ENCODE data around the gene SERINC2.

The SERINC2 gene

DNA sequence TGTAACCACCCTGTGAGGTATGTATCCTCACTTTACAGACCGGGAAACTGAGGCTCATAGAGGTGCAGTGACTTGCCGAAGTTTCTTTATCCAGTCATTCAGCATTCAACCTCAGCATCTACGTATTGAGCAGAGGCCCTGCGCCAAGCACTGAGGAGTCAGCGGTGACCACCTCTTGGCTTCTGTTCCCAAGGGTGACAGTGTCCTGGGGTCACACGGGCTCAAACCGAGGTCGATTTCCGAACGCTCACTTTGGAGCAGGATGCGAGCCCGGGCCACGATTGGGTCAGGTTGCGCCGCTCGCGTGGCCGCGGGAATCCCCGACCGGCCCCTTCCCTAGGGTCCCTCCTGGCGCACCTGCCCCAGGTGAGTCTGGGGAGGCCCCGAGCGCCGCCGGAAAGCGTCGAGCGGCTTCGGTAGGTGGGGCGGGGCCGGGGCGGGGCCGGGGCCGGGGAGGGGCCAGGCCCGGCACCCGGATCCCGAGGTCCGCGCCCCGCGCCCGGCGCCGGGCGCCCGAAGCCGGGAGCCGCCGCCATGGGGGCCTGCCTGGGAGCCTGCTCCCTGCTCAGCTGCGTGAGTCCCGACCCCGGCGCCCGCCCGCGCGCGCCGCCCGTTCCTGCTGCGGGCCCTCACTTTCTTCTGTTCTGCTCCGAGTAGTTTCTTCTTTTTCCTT, at the start of gene SERINC2:
Gene SERINC2 (plus strand): TSS at position 482 of the 673 bp plus-strand sequence. CDS start 53 bp downstream, at position 535.
- no peak within 1 kb of the TSS for H3K27ac Mint-ChIP-seq
- H3K27me3 Mint-ChIP-seq = peaks cover 50% of the 10 kb centered on the region

DNA sequence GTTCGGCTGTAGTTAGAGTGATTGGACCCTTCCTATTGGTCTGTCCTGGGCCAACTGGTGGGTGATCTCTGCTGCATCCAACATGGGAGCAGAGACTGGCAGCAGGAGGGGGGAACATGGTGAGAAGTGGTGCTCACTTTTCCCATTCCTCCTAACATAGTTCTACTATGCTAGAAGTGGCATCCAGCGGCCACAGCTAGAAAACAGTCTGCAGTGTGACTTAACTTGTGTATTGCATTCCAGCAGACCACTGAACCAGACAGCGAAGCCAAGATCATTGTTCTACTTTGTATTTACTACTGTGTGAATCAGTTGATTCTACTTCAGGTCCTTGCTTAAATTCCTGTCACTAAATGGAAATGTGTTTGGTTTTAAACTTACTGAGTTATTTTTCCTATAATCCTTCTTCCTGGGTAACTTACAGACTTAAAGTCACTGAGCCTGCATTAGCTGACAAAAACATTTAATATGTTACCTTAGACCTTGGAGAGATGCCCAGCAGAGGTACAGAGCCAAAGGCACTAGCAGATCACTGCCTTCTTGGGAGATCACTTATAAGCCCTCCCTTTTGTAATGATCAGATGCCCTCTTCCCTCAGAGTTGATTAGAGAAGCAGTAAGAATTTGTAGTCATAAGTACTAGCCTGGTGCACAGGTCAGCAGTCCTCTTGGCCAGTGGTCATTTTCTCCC, 48.3 kb upstream of the SERINC2 start:
- Mint-ChIP-seq H3K27ac (no peak overlapping the region), H3K36me3 (peaks cover 10% of the 10 kb centered on the region), H3K4me1 (ENCODE audit: low read depth) (no peaks in the 10 kb centered on the region), H3K27me3 (no peaks in the 10 kb centered on the region), H3K9me3 (ENCODE audit: low read depth) (no peaks in the 10 kb centered on the region), H3K4me3 (no peak overlapping the region)

More for the DNA sequence above, at the start of gene SERINC2:
- Mint-ChIP-seq H3K9me3 (ENCODE audit: low read depth) (no peaks in the 10 kb centered on the region), H3K36me3 (no peaks in the 10 kb centered on the region), H3K4me1 (ENCODE audit: low read depth) (peaks cover 11% of the 10 kb centered on the region), H3K4me3 (peak within 1 kb of the TSS; percentile 87)

DNA sequence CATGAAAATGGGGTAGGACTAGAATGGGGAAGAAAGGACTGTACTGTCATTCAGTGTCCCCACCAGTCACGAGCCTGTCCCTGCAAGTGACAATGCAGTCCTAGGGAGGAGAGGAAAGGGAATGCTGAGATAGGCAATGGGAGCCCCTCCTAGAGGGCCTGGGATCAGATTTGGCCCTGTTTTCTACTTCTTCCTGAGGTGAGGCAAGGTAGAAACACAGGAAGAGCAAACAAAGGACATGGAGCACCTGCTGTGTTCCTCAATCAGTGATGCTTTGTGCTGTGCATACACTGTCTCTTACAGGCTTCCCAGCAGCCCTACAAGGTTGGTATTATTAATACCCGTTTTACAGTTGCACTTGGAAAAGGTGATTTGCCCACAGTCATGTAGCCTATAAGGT, 46.2 kb upstream of the SERINC2 start:
- Mint-ChIP-seq H3K9me3 (ENCODE audit: low read depth) (no peaks in the 10 kb centered on the region), H3K4me3 (no peak overlapping the region), H3K4me1 (ENCODE audit: low read depth) (no peaks in the 10 kb centered on the region), H3K27me3 (no peaks in the 10 kb centered on the region), H3K27ac (no peak overlapping the region), H3K36me3 (peaks cover 7% of the 10 kb centered on the region)

DNA sequence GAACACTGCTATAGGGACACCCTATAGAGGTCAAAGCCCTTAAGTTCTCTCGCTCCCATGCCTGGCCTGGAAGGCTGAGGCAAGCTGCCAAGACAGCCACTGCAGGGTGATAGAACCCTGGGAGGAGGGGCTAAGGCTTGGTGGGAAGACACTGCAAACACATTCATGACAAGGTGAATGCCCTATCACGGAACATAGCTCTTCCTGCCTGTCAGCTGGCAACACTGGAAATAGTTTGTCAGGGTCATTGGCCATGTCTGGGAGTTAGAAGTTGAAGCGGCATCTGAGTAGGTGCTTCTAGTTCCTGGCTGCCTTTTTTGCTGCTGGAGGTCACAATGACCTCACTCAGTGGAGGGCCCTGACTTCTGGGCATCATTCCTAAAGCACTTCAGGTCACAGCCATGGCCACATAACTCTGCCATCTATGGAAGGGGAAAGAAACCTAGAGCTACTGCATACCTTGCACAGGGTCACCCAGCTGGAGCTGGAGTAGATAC, 44.4 kb upstream of the SERINC2 start:
- Mint-ChIP-seq H3K4me1 (ENCODE audit: low read depth) (peaks cover 7% of the 10 kb centered on the region), H3K4me3 (no peak overlapping the region), H3K27me3 (no peaks in the 10 kb centered on the region), H3K27ac (no peak overlapping the region), H3K36me3 (peaks cover 7% of the 10 kb centered on the region), H3K9me3 (ENCODE audit: low read depth) (no peaks in the 10 kb centered on the region)

DNA sequence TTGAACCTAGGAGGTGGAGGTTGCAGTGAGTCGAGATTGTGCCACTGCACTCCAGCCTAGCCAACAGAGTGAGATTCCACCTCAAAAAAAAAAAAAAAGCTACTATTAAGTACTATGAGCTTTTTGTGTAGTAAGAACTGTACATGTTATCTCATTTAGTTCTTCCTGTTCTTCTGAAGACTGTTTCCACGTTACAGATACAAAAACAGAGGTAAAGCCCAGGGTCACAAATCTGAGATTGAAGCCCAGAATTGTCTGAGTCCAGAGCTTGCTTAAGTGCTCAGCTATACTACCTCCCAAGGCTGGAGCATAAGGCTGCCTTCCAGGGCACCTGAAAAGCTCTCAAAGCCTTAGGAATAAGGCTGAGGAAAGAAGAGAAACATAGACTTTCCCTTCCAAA, 43.0 kb upstream of the SERINC2 start:
- Mint-ChIP-seq H3K4me3 (no peak overlapping the region), H3K9me3 (ENCODE audit: low read depth) (no peaks in the 10 kb centered on the region), H3K36me3 (peaks cover 1% of the 10 kb centered on the region), H3K4me1 (ENCODE audit: low read depth) (peaks cover 12% of the 10 kb centered on the region), H3K27ac (no peak overlapping the region), H3K27me3 (no peaks in the 10 kb centered on the region)

DNA sequence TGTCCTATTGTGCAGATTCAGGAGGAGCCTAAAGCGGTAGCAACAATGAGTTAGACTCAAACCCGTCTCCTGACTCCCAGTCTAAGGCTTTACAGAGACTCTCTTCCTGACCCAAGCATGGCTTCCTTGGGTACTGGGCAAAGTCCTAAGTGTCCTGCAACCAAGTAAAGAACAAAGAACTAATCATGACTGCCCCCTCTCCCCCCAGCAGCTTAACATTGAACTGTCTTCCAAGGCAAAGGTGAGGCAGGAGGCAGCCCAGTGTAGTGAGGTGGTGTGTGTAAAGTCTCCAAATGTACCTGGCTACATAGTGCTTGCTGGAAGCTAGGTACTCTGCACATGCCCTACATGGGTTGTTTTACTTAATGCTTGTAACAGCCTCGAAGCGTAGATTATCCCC, 42.4 kb upstream of the SERINC2 start:
- H3K9me3 Mint-ChIP-seq (ENCODE audit: low read depth) = no peaks in the 10 kb centered on the region
- peaks cover 12% of the 10 kb centered on the region for H3K4me1 Mint-ChIP-seq (ENCODE audit: low read depth)
- H3K27ac Mint-ChIP-seq = no peak overlapping the region
- no peaks in the 10 kb centered on the region for H3K36me3 Mint-ChIP-seq
- H3K27me3 Mint-ChIP-seq = no peaks in the 10 kb centered on the region
- no peak overlapping the region for H3K4me3 Mint-ChIP-seq

DNA sequence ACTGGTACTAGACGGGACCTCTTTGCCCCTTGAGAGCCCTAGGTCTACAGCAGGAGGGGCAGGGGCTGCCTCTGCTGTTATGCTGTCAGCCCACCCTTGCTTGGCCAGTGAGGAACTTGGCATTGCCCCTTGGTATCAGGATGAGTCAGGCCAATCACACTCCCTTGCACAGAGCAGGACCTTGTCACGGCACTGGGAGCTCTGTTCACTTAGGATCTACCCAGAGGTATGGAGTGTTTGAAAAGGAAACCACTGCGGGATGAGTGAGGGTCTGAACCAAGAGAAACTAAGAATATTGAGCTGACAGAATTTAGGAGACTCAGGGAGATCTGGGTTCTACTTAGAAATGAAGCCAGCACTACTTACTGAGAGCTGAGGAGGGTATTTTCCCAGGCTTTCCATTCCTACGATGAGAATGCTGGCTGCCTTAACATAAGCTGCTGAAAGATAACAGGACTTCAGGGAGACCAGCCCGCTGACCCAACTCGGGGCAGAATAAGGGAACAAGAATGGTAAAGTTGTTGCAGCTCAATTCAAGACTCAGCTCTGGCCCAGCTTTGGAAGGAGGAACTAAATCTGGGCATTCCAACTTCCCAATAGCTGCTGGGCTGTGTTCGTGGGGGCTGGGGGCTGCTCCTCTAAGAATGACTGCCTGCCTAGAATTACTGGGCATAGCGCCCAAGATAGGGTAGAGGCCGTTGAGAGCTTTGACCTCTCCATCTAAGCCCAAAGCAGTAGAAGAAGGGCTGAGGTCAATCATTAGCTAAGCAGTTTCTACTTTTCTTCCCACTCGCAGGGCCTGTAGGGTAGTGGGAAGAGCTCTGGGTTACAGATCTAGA, 41.7 kb upstream of the SERINC2 start:
- Mint-ChIP-seq H3K27ac (no peak overlapping the region), H3K4me1 (ENCODE audit: low read depth) (peaks cover 12% of the 10 kb centered on the region), H3K4me3 (no peak overlapping the region), H3K27me3 (no peaks in the 10 kb centered on the region), H3K9me3 (ENCODE audit: low read depth) (no peaks in the 10 kb centered on the region), H3K36me3 (no peaks in the 10 kb centered on the region)

DNA sequence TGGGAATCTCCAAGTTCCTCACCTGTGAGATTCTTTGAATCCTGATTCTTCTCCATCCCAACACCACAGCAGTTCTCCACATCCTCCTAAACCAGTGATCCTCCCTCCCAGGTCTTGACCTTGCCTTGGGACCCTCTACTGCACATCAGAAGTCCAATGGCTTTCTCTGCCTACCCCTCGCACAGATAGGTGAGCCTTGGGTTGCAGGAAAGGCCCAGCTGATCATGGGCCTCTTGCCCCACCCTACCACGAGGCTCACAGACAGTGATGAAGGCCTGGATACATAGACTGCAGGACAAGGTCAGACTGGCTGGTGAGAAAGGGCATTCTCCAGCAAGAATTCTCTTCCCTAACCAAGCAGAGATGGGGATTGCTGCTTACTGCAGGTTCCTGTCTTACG, 41.0 kb upstream of the SERINC2 start:
- peak overlapping the region; percentile 58 for H3K4me3 Mint-ChIP-seq

DNA sequence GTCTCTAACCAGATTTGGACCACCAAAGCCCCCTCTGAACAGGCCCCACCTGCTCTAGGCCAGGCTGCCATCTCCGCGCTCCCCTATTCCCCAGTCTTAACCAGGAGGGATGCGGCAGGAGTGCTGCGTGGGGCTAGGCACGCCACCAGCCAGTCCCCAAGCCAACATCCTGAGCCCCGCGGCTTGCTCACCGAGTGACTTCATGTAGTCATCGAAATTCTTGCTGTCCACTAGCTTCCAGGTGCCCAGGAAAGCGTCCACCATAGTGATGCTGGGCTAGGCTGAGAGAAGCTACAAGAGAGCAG, 40.3 kb upstream of the SERINC2 start:
- H3K4me1 Mint-ChIP-seq (ENCODE audit: low read depth) = peaks cover 12% of the 10 kb centered on the region
- H3K4me3 Mint-ChIP-seq = peak overlapping the region; percentile 58
- H3K27me3 Mint-ChIP-seq = no peaks in the 10 kb centered on the region
- H3K9me3 Mint-ChIP-seq (ENCODE audit: low read depth) = no peaks in the 10 kb centered on the region
- H3K27ac Mint-ChIP-seq = no peak overlapping the region
- no peaks in the 10 kb centered on the region for H3K36me3 Mint-ChIP-seq

More for the DNA sequence above, 41.0 kb upstream of the SERINC2 start:
- Mint-ChIP-seq H3K27me3 (no peaks in the 10 kb centered on the region), H3K9me3 (ENCODE audit: low read depth) (no peaks in the 10 kb centered on the region), H3K27ac (no peak overlapping the region), H3K4me1 (ENCODE audit: low read depth) (peaks cover 12% of the 10 kb centered on the region), H3K36me3 (no peaks in the 10 kb centered on the region)

DNA sequence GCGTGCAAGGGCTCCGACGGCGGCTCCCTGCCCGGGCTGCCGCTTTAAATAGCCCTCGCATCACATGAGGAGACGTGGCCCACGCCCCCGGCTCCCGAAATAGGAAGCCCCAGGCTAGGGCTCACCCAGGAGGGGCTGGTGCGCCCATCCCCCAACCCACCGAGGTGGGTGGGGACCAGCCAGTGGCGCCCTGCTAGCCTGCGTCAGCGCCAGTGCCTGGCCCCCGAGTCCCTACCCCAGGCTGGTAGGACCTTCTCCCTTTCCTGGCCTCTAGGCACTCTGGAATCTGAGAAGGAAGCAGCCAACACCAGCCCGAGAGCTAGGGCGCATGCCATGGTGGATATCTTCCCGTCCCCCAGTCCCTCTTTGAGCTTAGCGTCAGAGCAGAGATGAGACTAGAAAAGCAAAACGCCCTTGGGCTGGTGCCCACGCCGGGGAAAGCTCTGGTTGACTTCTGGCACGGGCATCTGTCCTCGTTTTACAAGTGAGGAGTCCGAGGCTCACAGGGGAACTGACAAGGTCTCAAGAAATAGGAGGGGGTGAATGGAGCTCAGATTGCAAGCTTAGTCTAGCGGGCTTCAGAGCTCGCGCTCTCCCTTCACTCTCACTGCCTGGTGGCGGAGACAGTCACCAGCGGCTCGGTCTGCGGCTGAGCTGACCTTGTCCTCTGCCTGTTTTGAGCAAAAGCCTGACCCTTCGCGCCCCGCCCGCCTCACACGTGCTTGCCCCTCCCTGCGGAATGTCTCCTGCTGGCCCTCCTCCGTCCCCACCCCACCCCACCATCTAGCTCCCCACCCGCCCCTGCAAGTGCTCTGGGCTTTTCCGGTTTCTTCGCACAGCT, 39.7 kb upstream of the SERINC2 start, which contains the start of gene FABP3:
Gene FABP3 (minus strand): TSS at position 21 of the 841 bp plus-strand sequence. CDS start 62 bp downstream, outside the sequence.
- Mint-ChIP-seq H3K27me3 (no peaks in the 10 kb centered on the region), H3K36me3 (no peaks in the 10 kb centered on the region), H3K9me3 (ENCODE audit: low read depth) (no peaks in the 10 kb centered on the region), H3K27ac (no peak within 1 kb of the TSS), H3K4me3 (peak within 1 kb of the TSS; percentile 90), H3K4me1 (ENCODE audit: low read depth) (peaks cover 12% of the 10 kb centered on the region)

DNA sequence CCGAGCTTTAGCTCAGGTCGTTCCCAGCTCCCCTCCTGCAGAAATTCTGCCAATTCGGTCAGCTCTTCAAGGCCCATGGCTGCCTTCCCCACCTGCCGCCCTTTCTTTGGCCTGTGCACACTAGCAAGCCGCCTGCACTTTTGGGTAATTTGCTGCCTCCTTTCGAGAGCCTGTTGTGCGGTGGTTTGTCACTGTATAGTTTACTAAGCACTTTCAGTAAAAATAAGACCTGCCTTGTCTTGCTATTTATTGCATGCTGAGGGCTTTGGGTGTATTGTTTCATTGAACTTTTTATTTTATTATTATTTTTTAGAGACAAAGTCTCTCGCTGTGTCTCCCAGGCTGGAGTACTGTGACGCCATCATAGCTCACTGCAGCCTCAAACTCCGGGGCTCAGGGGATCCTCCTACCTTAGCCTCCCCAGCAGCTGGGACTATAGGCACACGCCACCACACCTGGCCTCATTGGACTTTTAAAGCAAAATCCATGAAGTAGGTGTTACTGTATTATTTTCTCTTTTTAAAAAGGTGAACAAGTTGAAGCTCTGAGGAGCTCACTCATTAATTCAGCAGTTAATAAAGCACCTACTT, 39.0 kb upstream of the SERINC2 start:
- no peaks in the 10 kb centered on the region for H3K27me3 Mint-ChIP-seq
- no peaks in the 10 kb centered on the region for H3K36me3 Mint-ChIP-seq
- no peaks in the 10 kb centered on the region for H3K9me3 Mint-ChIP-seq (ENCODE audit: low read depth)
- peak overlapping the region; percentile 90 for H3K4me3 Mint-ChIP-seq
- no peak overlapping the region for H3K27ac Mint-ChIP-seq
- peaks cover 12% of the 10 kb centered on the region for H3K4me1 Mint-ChIP-seq (ENCODE audit: low read depth)

DNA sequence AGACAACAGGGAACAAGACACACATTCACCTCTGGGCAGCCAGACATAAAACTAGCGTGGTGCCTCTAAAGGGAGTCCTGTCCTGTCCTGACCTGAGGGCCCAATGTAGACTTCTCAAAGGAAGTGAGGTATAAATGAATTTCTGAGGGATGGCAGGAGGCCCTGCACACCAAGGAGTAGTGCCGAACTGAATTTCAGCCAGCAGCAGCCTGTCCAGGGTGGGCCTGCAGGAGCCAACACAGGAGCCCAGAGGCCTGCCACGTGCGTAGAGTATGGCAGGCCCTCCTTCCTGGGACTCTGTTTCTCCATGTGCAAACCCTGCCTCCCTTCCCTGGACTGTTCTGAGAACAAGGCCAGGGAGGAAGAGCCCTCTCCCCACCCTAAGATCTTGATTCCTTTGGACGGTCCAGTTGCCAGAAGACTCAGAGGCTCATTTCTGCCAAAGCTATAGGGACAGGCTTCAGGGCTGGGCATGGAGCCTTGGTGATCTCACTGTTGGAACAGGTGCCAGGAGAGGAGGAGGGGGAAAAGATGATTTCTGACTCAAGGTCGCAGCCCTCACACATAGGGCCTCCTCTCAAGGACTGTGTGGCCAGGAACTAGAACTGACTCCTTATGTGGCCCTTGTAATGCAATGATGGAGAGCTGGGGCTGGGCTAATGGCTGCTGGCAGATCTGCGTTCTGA, 38.4 kb upstream of the SERINC2 start:
- Mint-ChIP-seq H3K36me3 (no peaks in the 10 kb centered on the region), H3K4me3 (peak overlapping the region; percentile 90), H3K27me3 (no peaks in the 10 kb centered on the region), H3K9me3 (ENCODE audit: low read depth) (no peaks in the 10 kb centered on the region), H3K4me1 (ENCODE audit: low read depth) (peaks cover 12% of the 10 kb centered on the region), H3K27ac (no peak overlapping the region)

DNA sequence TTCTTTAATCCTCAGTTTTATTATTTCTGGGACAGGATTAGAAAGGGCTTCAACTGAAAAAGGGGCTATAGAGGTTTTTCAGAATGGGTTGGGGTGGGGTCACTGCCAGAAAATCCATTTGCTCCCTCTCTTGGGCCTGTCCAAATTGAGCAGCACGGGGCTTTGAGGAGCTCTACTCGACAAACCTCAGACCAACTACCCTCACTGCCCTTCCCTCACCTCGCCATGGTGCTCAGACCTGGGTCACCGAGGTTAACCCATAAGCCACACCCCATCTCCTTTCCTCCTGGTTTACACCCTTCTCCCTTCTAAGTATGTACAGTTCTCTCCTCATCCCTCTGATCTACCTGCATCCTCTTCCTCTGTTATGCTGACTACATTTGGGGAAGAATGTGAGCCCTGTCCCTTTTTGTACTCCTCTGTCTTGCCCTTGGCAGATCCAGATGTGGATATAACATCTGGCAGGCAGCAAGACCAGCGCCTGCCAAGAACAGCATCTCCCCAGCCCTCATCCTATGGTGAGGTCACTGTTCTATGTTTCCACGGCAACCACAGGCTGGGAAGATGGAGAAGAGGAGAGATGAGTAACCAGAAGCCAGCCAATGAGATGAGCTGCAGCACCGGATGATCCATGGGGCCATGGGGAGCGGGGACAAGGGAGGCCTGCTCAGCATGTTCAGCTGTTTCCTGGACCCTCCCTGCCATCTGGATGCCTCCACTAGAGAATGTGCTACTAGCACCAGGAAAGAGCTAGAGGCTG, 36.5 kb upstream of the SERINC2 start:
- Mint-ChIP-seq H3K27me3 (peaks cover 3% of the 10 kb centered on the region), H3K9me3 (ENCODE audit: low read depth) (no peaks in the 10 kb centered on the region), H3K4me1 (ENCODE audit: low read depth) (peaks cover 12% of the 10 kb centered on the region), H3K27ac (no peak overlapping the region), H3K4me3 (no peak overlapping the region), H3K36me3 (no peaks in the 10 kb centered on the region)

All from activated naive CD8-positive, alpha-beta T cell (primary cell).